ENCODE measurements around the gene TGFBR3. TPM values are rescaled to one million over a fixed set of nuclear protein-coding genes. Genes with fewer than 3 reads are reported as not detected.
A peak's percentile ranks its signal among the peaks of the same experiment; 100 is the strongest.

Gene TGFBR3
- total and polyA plus RNA-seq, 2 of the 13 experiments (the other 11 are each of a cell fraction or from before 2014, with no cell fraction given) = 76.5 to 195 TPM

DNA sequence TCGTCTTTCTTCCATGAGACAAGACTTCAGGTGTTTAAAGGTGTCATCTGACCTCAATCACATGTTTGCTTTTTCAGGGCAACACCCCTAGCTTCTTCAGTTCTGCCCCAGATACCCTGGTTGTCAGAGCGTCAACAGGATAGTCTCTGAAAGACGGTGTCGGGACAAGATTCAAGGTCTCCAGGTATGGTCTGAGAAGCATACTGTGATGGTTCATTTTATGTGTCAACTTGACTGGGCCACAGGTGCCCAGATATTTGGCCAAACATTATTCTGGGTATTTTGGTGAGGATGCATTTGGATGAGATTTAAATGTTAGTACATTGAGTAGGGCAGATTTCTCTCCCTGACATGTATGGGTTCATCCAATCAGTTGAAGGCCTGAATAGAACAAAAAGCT, 148.3 kb downstream of the TGFBR3 start:
- CTCF ChIA-PET (ENCODE audit: low intra/inter-chr PET ratio, low total read pairs) = no interaction called here

More for the DNA sequence above, 148.3 kb downstream of the TGFBR3 start:
- H3K4me1 ChIP-seq (ENCODE audit: insufficient read depth, low read length) = peaks cover 56% of the 10 kb centered on the region
- H3K9me3 ChIP-seq (ENCODE audit: low read length) = no peaks in the 10 kb centered on the region
- 90% methylated on average over 4 of the region's 4 CpGs for WGBS (ENCODE audit: low lambda C conversion rate)
- H3K36me3 ChIP-seq (replicated peaks in 1 of 2; ENCODE audit: control insufficient read depth in 1 of 2, insufficient read depth in 2 of 2, low read length in 2 of 2) = peaks cover 19 to 69% of the 10 kb centered on the region in 2 experiments
- POLR2A ChIA-PET = interaction anchor here (0.9 to 1.1 kb wide), 2 partner anchors 8 to 19 kb away, joined by 3 to 7 read pairs; no protein-coding TSS in a partner anchor
- no peak overlapping the region for H3K4me3 ChIP-seq (replicated peaks in 1 of 3; ENCODE audit: insufficient read depth in 1 of 3, low read depth in 2 of 3, low read length in 3 of 3)
- peak overlapping the region; percentile 40 for H3K9ac ChIP-seq (ENCODE audit: insufficient read depth, low read depth, low read length)
- no peak for FAIRE-seq
- H2AFZ ChIP-seq (ENCODE audit: low read length) = no peak overlapping the region
- peak overlapping the region; percentile 74 for H3K27ac ChIP-seq (ENCODE audit: extremely low read length, insufficient read depth, low read length)
- no peaks in the 10 kb centered on the region for H3K27me3 ChIP-seq (ENCODE audit: control insufficient read depth in 1 of 2, insufficient read depth in 2 of 2, low read length in 2 of 2)
- in situ Hi-C loops (cut with HindIII; ENCODE audit: extremely low pct_ligation_motif_present, low pct_unique_long_range_greater_than_20kb) = no loop called here
- TF ChIP-seq ZNF121 (CRISPR knock-in tag; IDR thresholded peaks at IDR 0.05) (peak; percentile 61; the same call in 1 of the 2 replicates), NCOA1 (CRISPR knock-in tag; IDR thresholded peaks at IDR 0.05) (no peak), TAF15 (IDR thresholded peaks at IDR 0.05; ENCODE audit: low read depth, low read length, poor library complexity, severe bottlenecking) (no peak), AGO2 (optimal IDR thresholded peaks at IDR 0.05; ENCODE audit: low read depth, low read length) (peak; percentile 34)
- TF ChIP-seq, protein P1, sequence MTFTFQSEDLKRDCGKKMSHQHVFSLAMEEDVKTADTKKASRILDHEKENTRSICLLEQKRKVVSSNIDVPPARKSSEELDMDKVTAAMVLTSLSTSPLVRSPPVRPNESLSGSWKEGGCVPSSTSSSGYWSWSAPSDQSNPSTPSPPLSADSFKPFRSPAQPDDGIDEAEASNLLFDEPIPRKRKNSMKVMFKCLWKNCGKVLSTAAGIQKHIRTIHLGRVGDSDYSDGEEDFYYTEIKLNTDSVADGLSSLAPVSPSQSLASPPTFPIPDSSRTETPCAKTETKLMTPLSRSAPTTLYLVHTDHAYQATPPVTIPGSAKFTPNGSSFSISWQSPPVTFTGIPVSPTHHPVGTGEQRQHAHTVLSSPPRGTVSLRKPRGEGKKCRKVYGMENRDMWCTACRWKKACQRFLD (CRISPR knock-in tag; IDR thresholded peaks at IDR 0.05; ENCODE audit: borderline replicate concordance) = no peak
- TF ChIP-seq, protein P2, sequence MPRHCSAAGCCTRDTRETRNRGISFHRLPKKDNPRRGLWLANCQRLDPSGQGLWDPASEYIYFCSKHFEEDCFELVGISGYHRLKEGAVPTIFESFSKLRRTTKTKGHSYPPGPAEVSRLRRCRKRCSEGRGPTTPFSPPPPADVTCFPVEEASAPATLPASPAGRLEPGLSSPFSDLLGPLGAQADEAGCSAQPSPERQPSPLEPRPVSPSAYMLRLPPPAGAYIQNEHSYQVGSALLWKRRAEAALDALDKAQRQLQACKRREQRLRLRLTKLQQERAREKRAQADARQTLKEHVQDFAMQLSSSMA (CRISPR knock-in tag; IDR thresholded peaks at IDR 0.05) = no peak
- peaks cover 8% of the 10 kb centered on the region; the same call in 1 of the 2 replicates for H4K20me1 ChIP-seq (ENCODE audit: insufficient read depth, low read length)
- no peak for DNase-seq (ENCODE audit: low spot score)
- H3K4me2 ChIP-seq (ENCODE audit: low read depth, low read length) = 0 out of 2 replicates have a peak overlapping the region, but pooled peaks have one; percentile 46
- no TSS peak for BruUV-seq (replicated peaks)
- ATAC-seq = no peak
- peaks cover 27% of the 10 kb centered on the region for H3K79me2 ChIP-seq (ENCODE audit: insufficient read depth, low read length)
- intact Hi-C loops (cut with micrococcal nuclease; ENCODE audit: unreplicated experiment) = loop anchor here (5.0 kb wide), 1 partner anchor 190 kb away; no protein-coding TSS in a partner anchor
